Myocyte (in vitro differentiated cells): ENCODE measurements around the gene OSTC. TPM values are rescaled to one million over a fixed set of nuclear protein-coding genes. Genes with fewer than 3 reads are reported as not detected.

Experiments
- DNase-seq: peaks from one replicate; pipeline ENCODE4 v3.0.0-alpha.2; 2012; ENCODE audit warnings: low read depth
- total RNA-seq: library from RNA; depleted of rRNA; stranded (reverse); fragments of >200 nt; gene quantifications from 2 replicates; pipeline ENCODE4 v1.2.3, GENCODE V29; 2014

Gene OSTC
- total RNA-seq, 1 donor from 2014 or later = 361 TPM

DNA sequence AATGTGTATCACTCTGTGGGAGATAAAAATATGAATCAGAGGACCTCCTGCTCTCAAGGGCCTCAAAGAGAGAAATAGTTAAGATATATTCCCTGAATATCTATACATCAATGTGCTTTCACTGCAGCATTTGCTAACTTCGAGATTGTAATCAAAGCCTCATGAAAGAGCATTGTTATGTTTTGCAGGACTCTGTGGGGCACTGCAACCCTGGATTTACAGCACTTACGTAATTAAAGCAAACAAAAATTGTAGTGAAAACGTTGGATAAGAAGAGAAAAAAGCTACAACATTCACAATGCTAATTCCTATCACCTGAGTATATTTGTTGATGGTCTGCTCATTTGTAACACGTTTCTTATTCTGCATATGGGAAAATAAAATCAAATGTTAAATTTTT lies 64.5 kb downstream of the OSTC start:
- DNase-seq = no peak

DNA sequence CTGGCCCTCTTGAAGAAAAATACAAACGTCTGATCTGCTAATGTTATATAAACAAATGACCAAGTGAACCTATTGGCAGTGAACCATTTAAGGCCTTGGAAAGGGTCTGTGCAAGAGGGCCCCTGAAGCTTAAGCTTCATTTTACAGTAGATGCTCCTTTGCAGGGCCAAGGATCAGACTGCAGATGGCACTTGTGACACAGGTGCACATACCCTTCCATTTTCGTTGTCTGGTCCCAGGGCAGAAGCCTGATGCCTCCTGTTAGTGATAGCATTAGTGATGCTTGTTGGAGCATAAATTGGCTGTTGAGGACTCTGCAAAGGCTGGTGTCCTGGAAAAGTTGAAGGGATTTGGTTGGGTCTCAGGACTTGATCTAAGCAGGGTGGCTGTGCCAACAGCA lies 65.9 kb downstream of the OSTC start:
- no peak for DNase-seq

- DNase-seq = no peak
Measured at GRCh38 chr4:108717386-108717785, 67.0 kb downstream of the OSTC start.

Other genes starting within 250 kb of the OSTC start
- 480 and 520 TPM in 2 replicates for gene RPL34, start 30.0 kb upstream of the OSTC start, total RNA-seq
- not detected in 2 replicates for gene ETNPPL, start 112.5 kb downstream of the OSTC start, total RNA-seq